Glutamatergic neuron (in vitro differentiated cells): ENCODE data around the gene TCERG1L. TPM values are rescaled to one million over a fixed set of nuclear protein-coding genes. Genes with fewer than 3 reads are reported as not detected.
A peak's percentile ranks its signal among the peaks of the same experiment; 100 is the strongest.
"Not testable (repeated sequence)": the region's sequence is repeated elsewhere in the genome, so short reads cannot be mapped to it uniquely, and the experiment has no call there.

Experiments
- DNase-seq: peaks from one replicate; pipeline ENCODE4 v3.0.0; 2022
- H3K27ac Mint-ChIP-seq: one replicate; pipeline ENCODE4 v1.8.0; 2020; ENCODE audit warnings: mild to moderate bottlenecking, mixed read lengths, inconsistent platforms; ENCODE audit not compliant: unreplicated experiment
- H3K27me3 Mint-ChIP-seq: one replicate; pipeline ENCODE4 v1.8.0; 2020; ENCODE audit warnings: mild to moderate bottlenecking, moderate library complexity, mixed read lengths, inconsistent platforms; ENCODE audit not compliant: unreplicated experiment
- H3K36me3 Mint-ChIP-seq: one replicate; pipeline ENCODE4 v1.8.0; 2020; ENCODE audit warnings: mild to moderate bottlenecking, mixed read lengths, inconsistent platforms; ENCODE audit not compliant: unreplicated experiment
- H3K4me1 Mint-ChIP-seq: one replicate; pipeline ENCODE4 v1.8.0; 2020; ENCODE audit warnings: mild to moderate bottlenecking, low read depth, mixed read lengths, inconsistent platforms; ENCODE audit not compliant: unreplicated experiment
- H3K4me3 Mint-ChIP-seq: one replicate; pipeline ENCODE4 v1.8.0; 2020; ENCODE audit warnings: mild to moderate bottlenecking, mixed read lengths, inconsistent platforms; ENCODE audit not compliant: unreplicated experiment
- H3K9me3 Mint-ChIP-seq: one replicate; pipeline ENCODE4 v1.8.0; 2020; ENCODE audit warnings: mild to moderate bottlenecking, moderate library complexity, mixed read lengths, inconsistent platforms; ENCODE audit not compliant: unreplicated experiment
- CTCF ChIP-seq: fragments of 200-600 bp; sonication (generic); IDR thresholded peaks from one replicate; pipeline ENCODE4 v1.5.0; 2021; ENCODE audit not compliant: partially characterized antibody, unreplicated experiment
- total RNA-seq: library from RNA; stranded (reverse); fragmentation: NEBNext Ultra II Directional; extraction: Animal tissue kit (Norgen Biotek cat#: 25700); gene quantifications from one replicate; pipeline ENCODE4 v1.2.1, GENCODE V29; 2021; ENCODE audit not compliant: unreplicated experiment

The TCERG1L gene
- total RNA-seq, 1 donor from 2014 or later: 2.2 TPM

- TF ChIP-seq CTCF: no peak
- Mint-ChIP-seq H3K4me3 (no peak overlapping the region), H3K9me3 (peaks cover 7% of the 10 kb centered on the region), H3K4me1 (peaks cover 23% of the 10 kb centered on the region), H3K36me3 (no peaks in the 10 kb centered on the region), H3K27me3 (peaks cover 2% of the 10 kb centered on the region), H3K27ac (peak overlapping the region; percentile 78)
- no peak for DNase-seq
Measured at GRCh38 chr10:131102147-131102546, 209.4 kb downstream of the TCERG1L start.

GRCh38 chr10:131100418-131101410 is 210.8 kb downstream of the TCERG1L start:
- H3K9me3 Mint-ChIP-seq, H3K27me3 Mint-ChIP-seq, H3K36me3 Mint-ChIP-seq, H3K4me3 Mint-ChIP-seq, DNase-seq: not testable (repeated sequence)
- Mint-ChIP-seq H3K27ac (peak overlapping the region; percentile 65), H3K4me1 (peaks cover 23% of the 10 kb centered on the region)

GRCh38 chr10:131099028-131099726 is 212.3 kb downstream of the TCERG1L start:
- H3K4me1 Mint-ChIP-seq: peaks cover 24% of the 10 kb centered on the region
- peaks cover 6% of the 10 kb centered on the region for H3K9me3 Mint-ChIP-seq
- no peak overlapping the region for H3K4me3 Mint-ChIP-seq
- DNase-seq: no peak
- no peak for TF ChIP-seq CTCF
- no peaks in the 10 kb centered on the region for H3K36me3 Mint-ChIP-seq
- no peak overlapping the region for H3K27ac Mint-ChIP-seq
- H3K27me3 Mint-ChIP-seq: peaks cover 2% of the 10 kb centered on the region

- peaks cover 24% of the 10 kb centered on the region for H3K4me1 Mint-ChIP-seq
- H3K27me3 Mint-ChIP-seq: peaks cover 2% of the 10 kb centered on the region
Measured at GRCh38 chr10:131098416-131098952, 213.0 kb downstream of the TCERG1L start.

More at GRCh38 chr10:131098416-131098952, 213.0 kb downstream of the TCERG1L start:
- Mint-ChIP-seq H3K9me3 (peaks cover 6% of the 10 kb centered on the region), H3K36me3 (no peaks in the 10 kb centered on the region), H3K4me3 (no peak overlapping the region), H3K27ac (no peak overlapping the region)
- no peak for DNase-seq
- no peak for TF ChIP-seq CTCF
